Neural cell (in vitro differentiated cells): ENCODE data around the gene DTWD1.

ENCODE experiments used
- EP300 ChIP-seq: fragments of 450-650 bp; conservative IDR thresholded peaks from 2 replicates; pipeline ENCODE4 v1.6.1; 2014; ENCODE audit warnings: antibody characterized with exemption, mild to moderate bottlenecking, moderate library complexity; ENCODE audit not compliant: poor library complexity, severe bottlenecking
- POLR2AphosphoS5 ChIP-seq: IDR thresholded peaks from 2 replicates; pipeline ENCODE4 v1.6.1; 2012
- SMC3 ChIP-seq: fragments of 450-650 bp; conservative IDR thresholded peaks from 2 replicates; pipeline ENCODE4 v1.6.1; 2014; ENCODE audit warnings: antibody characterized with exemption, mild to moderate bottlenecking, moderate library complexity; ENCODE audit not compliant: poor library complexity
- TAF1 ChIP-seq: IDR thresholded peaks from 2 replicates; pipeline ENCODE4 v1.6.1; 2012; ENCODE audit warnings: low read depth
- TF ChIP-seq, protein P1 (sequence below): fragments of 450-650 bp; IDR thresholded peaks from 2 replicates; pipeline ENCODE4 v1.5.1; 2014; ENCODE audit warnings: antibody characterized with exemption, mild to moderate bottlenecking, moderate library complexity; ENCODE audit not compliant: poor library complexity, severe bottlenecking

DNA sequence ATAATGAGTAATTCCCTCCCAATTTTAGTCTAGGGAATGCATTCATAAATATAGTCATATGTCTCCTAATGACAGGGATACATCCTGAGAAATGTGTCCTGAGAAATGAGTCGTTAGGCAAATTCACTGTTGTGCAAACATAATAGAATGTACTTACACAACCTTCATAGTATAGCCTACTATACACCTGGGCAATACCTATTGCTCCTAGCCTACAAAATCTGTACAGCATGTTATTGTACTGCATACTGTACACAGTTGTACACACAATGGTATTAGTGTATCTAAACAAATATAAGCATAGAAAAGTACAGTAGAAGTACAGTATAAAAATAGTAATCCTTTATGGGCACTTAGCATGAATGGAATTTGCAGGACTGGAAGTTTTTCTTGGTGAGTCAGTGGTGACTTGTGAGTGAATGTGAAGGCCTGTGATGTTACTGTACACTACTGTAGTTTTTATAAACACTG lies 6.6 kb downstream of the DTWD1 start:
- TF ChIP-seq, protein P1, sequence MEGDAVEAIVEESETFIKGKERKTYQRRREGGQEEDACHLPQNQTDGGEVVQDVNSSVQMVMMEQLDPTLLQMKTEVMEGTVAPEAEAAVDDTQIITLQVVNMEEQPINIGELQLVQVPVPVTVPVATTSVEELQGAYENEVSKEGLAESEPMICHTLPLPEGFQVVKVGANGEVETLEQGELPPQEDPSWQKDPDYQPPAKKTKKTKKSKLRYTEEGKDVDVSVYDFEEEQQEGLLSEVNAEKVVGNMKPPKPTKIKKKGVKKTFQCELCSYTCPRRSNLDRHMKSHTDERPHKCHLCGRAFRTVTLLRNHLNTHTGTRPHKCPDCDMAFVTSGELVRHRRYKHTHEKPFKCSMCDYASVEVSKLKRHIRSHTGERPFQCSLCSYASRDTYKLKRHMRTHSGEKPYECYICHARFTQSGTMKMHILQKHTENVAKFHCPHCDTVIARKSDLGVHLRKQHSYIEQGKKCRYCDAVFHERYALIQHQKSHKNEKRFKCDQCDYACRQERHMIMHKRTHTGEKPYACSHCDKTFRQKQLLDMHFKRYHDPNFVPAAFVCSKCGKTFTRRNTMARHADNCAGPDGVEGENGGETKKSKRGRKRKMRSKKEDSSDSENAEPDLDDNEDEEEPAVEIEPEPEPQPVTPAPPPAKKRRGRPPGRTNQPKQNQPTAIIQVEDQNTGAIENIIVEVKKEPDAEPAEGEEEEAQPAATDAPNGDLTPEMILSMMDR = no peak
- TF ChIP-seq SMC3 (no peak), POLR2AphosphoS5 (no peak), EP300 (no peak), TAF1 (no peak)
